GM12878 (cell line): ENCODE results near the gene NDUFC1. TPM values are rescaled to one million over a fixed set of nuclear protein-coding genes. Genes with fewer than 3 reads are reported as not detected.

Experiments
- ASH2L ChIP-seq: fragments of 300-600, 200-600 bp; sonication (generic); IDR thresholded peaks from 2 replicates; pipeline ENCODE4 v1.6.1; 2017; ENCODE audit warnings: low read depth, mild to moderate bottlenecking, borderline replicate concordance
- ATF7 ChIP-seq: fragments of 450-650 bp; IDR thresholded peaks from 2 replicates; pipeline ENCODE4 v1.6.1; 2016; ENCODE audit warnings: low read depth, mild to moderate bottlenecking
- BMI1 ChIP-seq: fragments of 450-650 bp; IDR thresholded peaks from 2 replicates; pipeline ENCODE4 v1.6.1; 2016; ENCODE audit warnings: mild to moderate bottlenecking, moderate library complexity, borderline replicate concordance
- CREB1 ChIP-seq: IDR thresholded peaks from 2 replicates; pipeline ENCODE4 v1.6.1; 2012; ENCODE audit warnings: low read depth, mild to moderate bottlenecking, inconsistent platforms
- EGR1 ChIP-seq, 2 experiments: IDR thresholded peaks; 1 replicate in 1 of 2; 2 replicates in 1 of 2; pipeline ENCODE4 v1.6.1; 2011 to 2012; ENCODE audit warnings: low read depth in 2 of 2, low read length in 2 of 2, borderline replicate concordance in 1 of 2, mild to moderate bottlenecking in 1 of 2, moderate library complexity in 1 of 2
- ELK1 ChIP-seq: IDR thresholded peaks from 2 replicates; pipeline ENCODE4 v1.6.1; 2012; ENCODE audit warnings: low read depth, low read length, improper control_type of control experiment
- EZH2 ChIP-seq: IDR thresholded peaks from 2 replicates; pipeline ENCODE4 v1.6.1; 2012; ENCODE audit warnings: low read depth, mild to moderate bottlenecking, control low read depth, inconsistent platforms, low read length, borderline replicate concordance; ENCODE audit not compliant: control insufficient read depth
- FOXM1 ChIP-seq: IDR thresholded peaks from 2 replicates; pipeline ENCODE4 v1.6.1; 2012; ENCODE audit warnings: low read depth, mild to moderate bottlenecking, inconsistent platforms, low read length, moderate library complexity
- IKZF2 ChIP-seq, 2 experiments: fragments of 450-650 bp; IDR thresholded peaks; 2 replicates each; pipeline ENCODE4 v1.6.1; 2017; ENCODE audit warnings: mild to moderate bottlenecking in 2 of 2, moderate library complexity in 2 of 2
- MEF2B ChIP-seq: fragments of 450-650 bp; IDR thresholded peaks from 2 replicates; pipeline ENCODE4 v1.6.1; 2018; ENCODE audit warnings: mild to moderate bottlenecking, moderate library complexity; ENCODE audit not compliant: partially characterized antibody, poor library complexity, severe bottlenecking
- MLLT1 ChIP-seq: fragments of 450-650 bp; IDR thresholded peaks from 2 replicates; pipeline ENCODE4 v1.6.1; 2016; ENCODE audit warnings: mild to moderate bottlenecking
- NFYB ChIP-seq: IDR thresholded peaks from 2 replicates; pipeline ENCODE4 v1.6.1; 2011; ENCODE audit warnings: low read depth, mild to moderate bottlenecking, low read length, improper control_type of control experiment, moderate library complexity; ENCODE audit not compliant: insufficient read depth
- NR2C1 ChIP-seq: fragments of 450-650 bp; IDR thresholded peaks from 2 replicates; pipeline ENCODE4 v1.6.1; 2017; ENCODE audit warnings: antibody characterized with exemption, mild to moderate bottlenecking, moderate library complexity
- NR2F1 ChIP-seq: fragments of 450-650 bp; conservative IDR thresholded peaks from 2 replicates; pipeline ENCODE4 v1.6.1; 2017; ENCODE audit warnings: mild to moderate bottlenecking
- NRF1 ChIP-seq: conservative IDR thresholded peaks from 2 replicates; pipeline ENCODE4 v1.6.1; 2011; ENCODE audit warnings: mild to moderate bottlenecking, low read depth, low read length, improper control_type of control experiment
- PBX3 ChIP-seq: IDR thresholded peaks from 2 replicates; pipeline ENCODE4 v1.6.1; 2011; ENCODE audit warnings: mild to moderate bottlenecking, low read depth, low read length, moderate library complexity; ENCODE audit not compliant: insufficient replicate concordance
- POLR2AphosphoS5 ChIP-seq: IDR thresholded peaks from 2 replicates; pipeline ENCODE4 v1.6.1; 2011; ENCODE audit warnings: mild to moderate bottlenecking, low read length, inconsistent platforms
- RBBP5 ChIP-seq: fragments of 200-600 bp; sonication (generic); conservative IDR thresholded peaks from 2 replicates; pipeline ENCODE4 v1.6.1; 2016
- RUNX3 ChIP-seq: IDR thresholded peaks from 2 replicates; pipeline ENCODE4 v1.6.1; 2012; ENCODE audit warnings: low read length, inconsistent platforms
- TCF12 ChIP-seq: IDR thresholded peaks from 2 replicates; pipeline ENCODE4 v1.6.1; 2011; ENCODE audit warnings: low read depth, mild to moderate bottlenecking, low read length
- WRNIP1 ChIP-seq: IDR thresholded peaks from 2 replicates; pipeline ENCODE4 v1.6.1; 2011; ENCODE audit warnings: low read depth, low read length, improper control_type of control experiment, borderline replicate concordance
- YY1 ChIP-seq: IDR thresholded peaks from 2 replicates; pipeline ENCODE4 v1.6.1; 2011; ENCODE audit warnings: low read depth, mild to moderate bottlenecking, low read length
- ZNF24 ChIP-seq: fragments of 450-650 bp; IDR thresholded peaks from 2 replicates; pipeline ENCODE4 v1.6.1; 2017; ENCODE audit warnings: antibody characterized with exemption, mild to moderate bottlenecking
- polyA plus RNA-seq, 11 experiments: library from polyadenylated mRNA; depleted of rRNA in 4 of 11; unstranded in 6 of 11; stranded (reverse) in 5 of 11; fragments of >200 nt; fragmentation: Nextera tagmentation in 4 of 11; fragmentation: Illumina TruSeq in 1 of 11; extraction: Ambion mirVana in 4 of 11; extraction: Trizol in 1 of 11; gene quantifications; 1 replicate in 1 of 11; 2 replicates in 10 of 11; pipeline versions ENCODE4 v1.2.1 to v1.2.3, GENCODE V29; 2011 to 2016; ENCODE audit warnings: inconsistent platforms in 2 of 11, missing spikeins in 2 of 11, low read depth in 1 of 11
- total RNA-seq, 4 experiments: library from RNA; depleted of rRNA in 3 of 4; stranded (reverse); fragments of >200 nt in 3 of 4; fragmentation: Illumina TruSeq in 1 of 4; extraction: Trizol in 1 of 4; gene quantifications; 2 replicates each; pipeline versions ENCODE4 v1.2.1 to v1.2.3, GENCODE V29; 2013 to 2021
- TF ChIP-seq, protein P1 (sequence below): fragments of 450-650 bp; conservative IDR thresholded peaks from 2 replicates; pipeline ENCODE4 v1.6.1; 2017; ENCODE audit warnings: mild to moderate bottlenecking, moderate library complexity

Gene NDUFC1
- total and polyA plus RNA-seq, 10 of the 15 experiments (the other 5 are each of a cell fraction or from before 2014, with no cell fraction given) = 25.5 to 242 (median 68.9) TPM

DNA sequence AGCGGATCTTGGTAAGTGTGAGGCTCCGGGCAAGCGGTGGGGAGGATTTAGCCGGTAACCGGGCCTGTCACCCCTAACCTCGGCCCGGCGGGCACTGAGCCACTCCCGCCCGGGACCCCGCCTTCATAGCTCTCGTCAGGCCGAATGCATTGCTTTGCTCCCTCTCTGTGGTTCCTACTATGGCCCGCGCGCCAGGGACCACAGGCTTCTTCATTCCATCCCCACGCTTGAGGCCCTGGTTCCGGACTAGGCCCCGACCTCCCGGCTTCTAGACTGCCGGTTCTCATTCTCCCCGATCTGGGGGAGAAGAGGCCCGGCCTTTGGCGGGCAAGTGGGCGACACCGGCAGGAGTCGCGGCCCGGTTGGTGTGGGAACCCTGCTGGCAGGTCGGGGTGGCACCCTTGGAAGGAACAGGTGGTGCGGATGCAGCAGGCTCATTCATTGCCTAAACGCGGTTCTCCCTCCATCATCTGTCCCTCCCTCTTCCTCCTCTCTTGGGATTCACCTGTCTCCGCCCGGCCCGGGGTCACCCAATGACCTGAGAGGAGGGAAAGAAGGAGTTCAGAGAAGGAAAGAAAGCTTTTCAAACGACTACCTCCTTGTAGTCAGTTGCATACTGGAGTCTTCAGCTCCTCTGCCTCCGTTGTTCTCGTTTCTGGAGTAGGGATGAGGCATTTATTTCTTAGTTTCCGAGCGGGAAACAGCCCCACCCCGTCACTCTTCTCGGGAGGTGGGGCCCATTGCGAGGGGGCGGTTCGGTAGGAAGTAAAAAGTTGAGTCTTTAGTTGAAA lies at the start of gene NDUFC1 (continued):
- peak; percentile 11; the same call in 1 of the 2 replicates for TF ChIP-seq MLLT1
- peak; percentile 26; the same call in 1 of the 2 replicates for TF ChIP-seq RUNX3
- TF ChIP-seq ZNF24 = no peak
- peak; percentile 70 for TF ChIP-seq NR2F1
- no peak for TF ChIP-seq ELK1
- TF ChIP-seq NRF1 = no peak
- TF ChIP-seq, protein P1, sequence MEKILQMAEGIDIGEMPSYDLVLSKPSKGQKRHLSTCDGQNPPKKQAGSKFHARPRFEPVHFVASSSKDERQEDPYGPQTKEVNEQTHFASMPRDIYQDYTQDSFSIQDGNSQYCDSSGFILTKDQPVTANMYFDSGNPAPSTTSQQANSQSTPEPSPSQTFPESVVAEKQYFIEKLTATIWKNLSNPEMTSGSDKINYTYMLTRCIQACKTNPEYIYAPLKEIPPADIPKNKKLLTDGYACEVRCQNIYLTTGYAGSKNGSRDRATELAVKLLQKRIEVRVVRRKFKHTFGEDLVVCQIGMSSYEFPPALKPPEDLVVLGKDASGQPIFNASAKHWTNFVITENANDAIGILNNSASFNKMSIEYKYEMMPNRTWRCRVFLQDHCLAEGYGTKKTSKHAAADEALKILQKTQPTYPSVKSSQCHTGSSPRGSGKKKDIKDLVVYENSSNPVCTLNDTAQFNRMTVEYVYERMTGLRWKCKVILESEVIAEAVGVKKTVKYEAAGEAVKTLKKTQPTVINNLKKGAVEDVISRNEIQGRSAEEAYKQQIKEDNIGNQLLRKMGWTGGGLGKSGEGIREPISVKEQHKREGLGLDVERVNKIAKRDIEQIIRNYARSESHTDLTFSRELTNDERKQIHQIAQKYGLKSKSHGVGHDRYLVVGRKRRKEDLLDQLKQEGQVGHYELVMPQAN = peak; percentile 74; the same call in 1 of the 2 replicates
- peak; percentile 71; the same call in 1 of the 2 replicates for TF ChIP-seq POLR2AphosphoS5
- TF ChIP-seq YY1 = no peak; the same call in 1 of the 2 replicates
- peak; percentile 39 for TF ChIP-seq PBX3
- 0 out of 2 replicates have a peak, but pooled peaks have one; percentile 40 for TF ChIP-seq NR2C1
- TF ChIP-seq TCF12 = 0 out of 2 replicates have a peak, but pooled peaks have one; percentile 38
- no peak for TF ChIP-seq BMI1
- no peak for TF ChIP-seq ASH2L
- TF ChIP-seq ATF7 = peak; percentile 47; the same call in 1 of the 2 replicates
- TF ChIP-seq MEF2B = peak; percentile 67
- 0 out of 2 replicates have a peak, but pooled peaks have one; percentile 31 for TF ChIP-seq RBBP5
- TF ChIP-seq EZH2 = no peak
- 0 out of 3 replicates have a peak, but pooled peaks of 1 of the 2 experiments have one; percentile 36 for TF ChIP-seq EGR1 (IDR thresholded peaks at IDR 0.05; ENCODE audit: borderline replicate concordance in 1 of 2, low read depth in 2 of 2, low read length in 2 of 2)
- TF ChIP-seq FOXM1 = no peak
- TF ChIP-seq NFYB = 0 out of 2 replicates have a peak, but pooled peaks have one; percentile 10
- 0 out of 2 replicates have a peak, but pooled peaks have one; percentile 7 for TF ChIP-seq CREB1
- no peak for TF ChIP-seq WRNIP1
- peak; percentile 62 to 77 for TF ChIP-seq IKZF2 (IDR thresholded peaks at IDR 0.05)
